Coronary artery (tissue), 2 donors: Measurements from ENCODE around the gene UBE2F.

Experiments used
- DNase-seq: peaks from one replicate; pipeline ENCODE4 v3.0.0-alpha.2; 2017; ENCODE audit warnings: low spot score
- H3K27ac ChIP-seq, 2 donors: fragments of 200-600 bp; sonication (generic); one replicate each; pipeline ENCODE4 v1.5.1; 2016 to 2019
- H3K4me3 ChIP-seq: fragments of 200-600 bp; sonication (generic); 2 replicates; pipeline ENCODE4 v1.5.1; 2016; ENCODE audit warnings: mild to moderate bottlenecking, moderate library complexity
- CTCF ChIP-seq: fragments of 200-600 bp; sonication (generic); IDR thresholded peaks from one replicate; pipeline ENCODE4 v1.5.1; 2019; ENCODE audit warnings: antibody characterized with exemption

The UBE2F gene

DNA sequence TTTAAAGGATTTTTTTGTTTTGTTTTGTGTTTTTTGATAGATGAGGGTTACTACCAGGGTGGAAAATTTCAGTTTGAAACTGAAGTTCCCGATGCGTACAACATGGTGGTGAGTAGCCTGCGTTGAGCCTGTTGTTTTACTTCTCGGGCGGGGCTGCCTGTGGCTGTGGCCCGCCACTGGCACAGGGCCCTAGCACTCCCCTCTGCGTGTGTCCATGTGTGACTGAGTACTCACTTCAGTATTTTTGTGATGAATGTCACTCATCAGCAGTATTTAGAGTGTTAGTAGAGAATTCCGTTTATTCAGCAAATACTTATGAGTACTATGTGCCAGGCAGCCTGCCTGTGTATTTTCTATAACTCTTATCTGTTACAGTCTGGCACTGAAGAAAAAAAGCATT, 49.7 kb downstream of the UBE2F start:
- H3K27ac ChIP-seq: no peak overlapping the region
- H3K4me3 ChIP-seq: no peak overlapping the region
- TF ChIP-seq CTCF: no peak
- no peak for DNase-seq

DNA sequence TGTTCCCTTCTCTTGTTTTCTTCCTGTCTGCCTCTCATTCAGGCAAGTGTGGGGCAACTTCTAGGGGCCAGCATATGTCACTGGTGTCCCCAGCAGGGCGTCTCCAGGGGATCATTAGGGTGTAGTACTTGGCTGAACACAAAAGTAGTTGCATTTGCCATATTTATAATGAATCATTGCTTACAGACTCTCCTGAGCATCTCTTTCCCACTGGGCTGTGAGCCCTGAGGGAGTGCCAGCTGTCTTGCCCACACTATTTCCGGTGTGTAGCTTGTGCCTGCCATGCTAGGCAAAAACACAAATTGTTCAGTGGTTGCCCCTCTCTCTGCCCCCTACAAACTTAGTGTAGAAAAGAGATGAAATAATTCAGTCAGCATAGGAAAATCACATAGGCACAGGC, 53.1 kb downstream of the UBE2F start:
- no peak overlapping the region for H3K27ac ChIP-seq
- no peak overlapping the region for H3K4me3 ChIP-seq
- DNase-seq: no peak
- TF ChIP-seq CTCF: no peak

DNA sequence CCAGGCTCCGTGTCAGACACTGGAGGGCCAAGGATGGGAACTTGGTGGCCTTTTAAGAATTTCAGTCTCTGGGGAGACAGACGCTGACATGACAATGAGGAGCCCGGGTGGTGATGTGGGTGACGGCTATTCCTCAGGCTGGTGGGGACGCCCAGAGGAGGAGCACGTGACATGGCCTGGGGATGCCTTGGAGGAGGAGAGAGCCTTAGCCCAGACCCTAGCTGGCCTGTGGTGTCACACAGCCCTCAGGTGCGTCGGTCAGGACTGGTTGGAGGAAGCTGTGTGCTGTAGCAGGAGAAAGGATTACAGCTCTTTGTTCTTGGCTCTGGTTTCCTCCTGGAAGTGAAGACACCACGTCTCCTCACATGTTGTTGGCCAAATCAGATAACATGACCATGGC, 54.0 kb downstream of the UBE2F start:
- no peak for TF ChIP-seq CTCF
- DNase-seq: no peak
- Histone ChIP-seq H3K27ac (no peak overlapping the region), H3K4me3 (no peak overlapping the region)

DNA sequence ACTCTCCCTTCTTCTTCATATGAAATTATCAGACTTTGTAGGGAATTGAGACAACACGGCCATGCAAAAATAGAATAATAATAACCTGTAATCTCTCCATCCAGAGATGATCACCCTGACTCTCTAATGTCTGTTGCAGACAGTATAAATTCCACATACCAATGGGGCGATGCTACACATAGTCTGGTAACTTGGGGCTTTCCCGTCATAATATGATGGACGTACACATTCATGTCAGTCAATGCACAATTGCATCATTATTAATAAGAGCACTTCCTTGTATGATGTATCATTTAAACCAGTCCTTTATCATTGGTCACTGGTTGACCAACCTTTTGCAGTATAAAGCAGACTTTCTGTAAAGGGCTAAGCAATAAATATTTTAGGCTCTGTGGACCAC, 54.5 kb downstream of the UBE2F start:
- Histone ChIP-seq H3K4me3 (no peak overlapping the region), H3K27ac (no peak overlapping the region)
- no peak for DNase-seq
- TF ChIP-seq CTCF: no peak

DNA sequence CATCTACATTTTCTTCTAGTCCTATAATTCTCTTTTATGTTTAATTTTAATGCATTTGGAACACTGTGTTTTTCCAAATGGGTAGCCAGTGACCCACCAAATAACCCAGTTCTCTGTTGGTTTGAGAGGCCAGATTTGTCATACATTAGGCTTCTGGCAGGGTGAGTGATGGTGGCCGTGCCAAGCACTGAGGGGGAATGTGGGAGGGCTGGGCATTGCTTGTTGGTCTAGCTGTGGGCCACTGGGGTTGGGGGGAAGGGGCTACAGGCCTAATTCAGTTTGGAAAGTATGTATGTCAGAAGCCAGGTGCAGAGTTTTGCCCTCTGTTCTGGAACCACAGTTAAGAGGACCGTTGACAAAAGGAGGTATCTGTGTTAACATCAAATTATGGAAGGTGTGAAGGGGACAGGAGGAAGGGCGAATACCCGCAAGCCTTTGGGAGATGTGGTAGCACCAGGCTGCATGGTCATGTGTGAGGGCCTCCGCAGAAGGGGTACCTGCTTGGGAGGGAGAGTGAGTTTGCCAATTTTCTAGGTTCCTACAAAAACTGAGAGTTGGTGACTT, 55.9 kb downstream of the UBE2F start:
- no peak for TF ChIP-seq CTCF
- DNase-seq: no peak
- Histone ChIP-seq H3K4me3 (no peak overlapping the region), H3K27ac (no peak overlapping the region)

DNA sequence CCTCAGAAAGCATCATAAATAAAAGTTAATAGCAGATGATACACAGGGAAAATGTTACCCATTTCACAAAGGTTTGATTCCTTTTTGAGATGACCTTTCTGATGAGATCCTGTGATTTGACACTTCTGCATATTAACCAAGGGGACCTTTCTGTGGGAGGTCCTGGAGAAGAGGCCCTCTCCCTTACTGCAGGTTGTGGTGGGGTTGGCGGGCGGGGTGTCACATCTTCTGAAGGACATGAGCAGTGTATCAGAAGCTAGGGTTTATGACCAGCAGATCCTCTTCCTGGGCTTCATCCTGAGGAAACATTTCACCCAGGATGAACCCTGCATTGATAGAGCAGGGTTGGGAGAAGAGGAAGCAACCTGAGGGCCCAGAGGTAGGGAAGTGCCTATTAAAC, 56.8 kb downstream of the UBE2F start:
- DNase-seq: no peak
- no peak for TF ChIP-seq CTCF
- Histone ChIP-seq H3K27ac (no peak overlapping the region), H3K4me3 (no peak overlapping the region)

DNA sequence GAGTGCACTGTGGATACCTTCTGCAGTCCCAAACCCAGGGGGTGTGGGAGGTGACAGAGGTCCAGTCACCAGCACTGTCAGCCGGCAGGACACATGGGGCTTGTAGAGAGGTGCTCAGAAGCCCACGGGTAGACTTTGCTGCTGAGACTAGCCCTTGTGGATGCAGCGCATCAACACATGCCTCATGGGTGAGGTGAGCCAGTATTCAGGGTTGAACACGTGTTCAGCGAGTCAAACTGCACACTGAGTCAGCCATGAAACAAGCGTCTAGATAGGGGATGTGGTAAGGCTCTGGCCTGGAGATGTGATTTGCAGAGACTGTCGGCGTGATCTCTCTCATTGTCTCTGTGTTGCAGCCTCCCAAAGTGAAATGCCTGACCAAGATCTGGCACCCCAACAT, 58.2 kb downstream of the UBE2F start:
- Histone ChIP-seq H3K27ac (no peak overlapping the region), H3K4me3 (no peak overlapping the region)
- no peak for DNase-seq
- no peak for TF ChIP-seq CTCF
